SK-N-SH (cell line): Measurements from ENCODE around the gene APBB2.

Experiments used
- CTCF ChIP-seq: fragments of 200-600 bp; sonication (generic); IDR thresholded peaks from 2 replicates; pipeline ENCODE4 v1.6.1; 2017; ENCODE audit warnings: antibody characterized with exemption, mild to moderate bottlenecking, moderate library complexity
- EP300 ChIP-seq, 2 experiments: IDR thresholded peaks; 2 replicates each; pipeline versions ENCODE4 v1.4.0 to v1.6.1; 2012; ENCODE audit warnings: borderline replicate concordance in 1 of 2, low read depth in 1 of 2, low read length in 1 of 2
- EZH2phosphoT487 ChIP-seq: fragments of 200-600 bp; sonication (generic); IDR thresholded peaks from 2 replicates; pipeline ENCODE4 v1.6.1; 2017; ENCODE audit warnings: low read depth, mixed run types, mild to moderate bottlenecking, antibody characterized with exemption, moderate library complexity, borderline replicate concordance
- GABPA ChIP-seq: IDR thresholded peaks from 2 replicates; pipeline ENCODE4 v1.4.0; 2012; ENCODE audit warnings: low read depth, mild to moderate bottlenecking
- PBX3 ChIP-seq: IDR thresholded peaks from 2 replicates; pipeline ENCODE4; 2012
- RXRA ChIP-seq: IDR thresholded peaks from 2 replicates; pipeline ENCODE4 v1.4.0; 2012; ENCODE audit warnings: low read depth, mild to moderate bottlenecking, borderline replicate concordance
- TAF1 ChIP-seq: IDR thresholded peaks from 2 replicates; pipeline ENCODE4 v1.6.1; 2012; ENCODE audit warnings: low read depth, mild to moderate bottlenecking, low read length, moderate library complexity, borderline replicate concordance
- TF ChIP-seq, protein P1 (sequence below): fragments of 150-350 bp; IDR thresholded peaks from 2 replicates; pipeline ENCODE4 v1.6.1; 2016; ENCODE audit warnings: mild to moderate bottlenecking, low read depth, low read length

- TF ChIP-seq TAF1 = no peak
- TF ChIP-seq CTCF = no peak
- TF ChIP-seq EP300 (IDR thresholded peaks at IDR 0.05; ENCODE audit: borderline replicate concordance in 1 of 2, low read depth in 1 of 2, low read length in 1 of 2) = no peak
- no peak for TF ChIP-seq EZH2phosphoT487
- TF ChIP-seq PBX3 = no peak
- TF ChIP-seq GABPA = no peak
- TF ChIP-seq, protein P1, sequence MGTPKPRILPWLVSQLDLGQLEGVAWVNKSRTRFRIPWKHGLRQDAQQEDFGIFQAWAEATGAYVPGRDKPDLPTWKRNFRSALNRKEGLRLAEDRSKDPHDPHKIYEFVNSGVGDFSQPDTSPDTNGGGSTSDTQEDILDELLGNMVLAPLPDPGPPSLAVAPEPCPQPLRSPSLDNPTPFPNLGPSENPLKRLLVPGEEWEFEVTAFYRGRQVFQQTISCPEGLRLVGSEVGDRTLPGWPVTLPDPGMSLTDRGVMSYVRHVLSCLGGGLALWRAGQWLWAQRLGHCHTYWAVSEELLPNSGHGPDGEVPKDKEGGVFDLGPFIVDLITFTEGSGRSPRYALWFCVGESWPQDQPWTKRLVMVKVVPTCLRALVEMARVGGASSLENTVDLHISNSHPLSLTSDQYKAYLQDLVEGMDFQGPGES = no peak
- no peak for TF ChIP-seq RXRA
Measured at GRCh38 chr4:40825014-40825838, 389.1 kb downstream of the APBB2 start.
